Measurements from ENCODE around the gene GARIN5B. TPM values are rescaled to one million over a fixed set of nuclear protein-coding genes. Genes with fewer than 3 reads are reported as not detected.

GARIN5B gene
- total RNA-seq, 1 donor from 2014 or later = not detected

GRCh38 chr19:55365245-55365644 lies 2.2 kb upstream of the GARIN5B start:
- Mint-ChIP-seq H3K4me3 (ENCODE audit: unreplicated experiment) (no peak overlapping the region), H3K27ac (ENCODE audit: unreplicated experiment) (no peak overlapping the region), H3K27me3 (ENCODE audit: low read depth) (no peaks in the 10 kb centered on the region), H3K36me3 (ENCODE audit: low read depth) (no peaks in the 10 kb centered on the region), H3K9me3 (ENCODE audit: low read depth) (no peaks in the 10 kb centered on the region), H3K4me1 (ENCODE audit: low read depth) (peaks cover 16% of the 10 kb centered on the region)
- DNase-seq (ENCODE audit: low spot score) = no peak
- TF ChIP-seq CTCF (IDR thresholded peaks at IDR 0.05) = no peak

- Mint-ChIP-seq H3K27me3 (ENCODE audit: low read depth) (peaks cover 1% of the 10 kb centered on the region), H3K27ac (ENCODE audit: unreplicated experiment) (no peak overlapping the region), H3K9me3 (ENCODE audit: low read depth) (no peaks in the 10 kb centered on the region), H3K4me3 (ENCODE audit: unreplicated experiment) (no peak overlapping the region), H3K4me1 (ENCODE audit: low read depth) (peaks cover 12% of the 10 kb centered on the region), H3K36me3 (ENCODE audit: low read depth) (no peaks in the 10 kb centered on the region)
- peak; percentile 93 for DNase-seq (ENCODE audit: low spot score)
- no peak for TF ChIP-seq CTCF (IDR thresholded peaks at IDR 0.05)
Measured at GRCh38 chr19:55362174-55362989, 678 bp downstream of the GARIN5B start.

GRCh38 chr19:55360902-55361301 lies 2.2 kb downstream of the GARIN5B start:
- Mint-ChIP-seq H3K36me3 (ENCODE audit: low read depth) (no peaks in the 10 kb centered on the region), H3K4me1 (ENCODE audit: low read depth) (peaks cover 12% of the 10 kb centered on the region), H3K27me3 (ENCODE audit: low read depth) (peaks cover 6% of the 10 kb centered on the region), H3K27ac (ENCODE audit: unreplicated experiment) (no peak overlapping the region), H3K9me3 (ENCODE audit: low read depth) (no peaks in the 10 kb centered on the region), H3K4me3 (ENCODE audit: unreplicated experiment) (no peak overlapping the region)
- no peak for DNase-seq (ENCODE audit: low spot score)
- no peak for TF ChIP-seq CTCF (IDR thresholded peaks at IDR 0.05)

GRCh38 chr19:55358943-55359908 lies 3.8 kb downstream of the GARIN5B start:
- no peak overlapping the region for H3K4me3 Mint-ChIP-seq (ENCODE audit: unreplicated experiment)
- no peak overlapping the region for H3K27ac Mint-ChIP-seq (ENCODE audit: unreplicated experiment)
- H3K27me3 Mint-ChIP-seq (ENCODE audit: low read depth) = peaks cover 10% of the 10 kb centered on the region
- H3K9me3 Mint-ChIP-seq (ENCODE audit: low read depth) = no peaks in the 10 kb centered on the region
- no peaks in the 10 kb centered on the region for H3K36me3 Mint-ChIP-seq (ENCODE audit: low read depth)
- TF ChIP-seq CTCF (IDR thresholded peaks at IDR 0.05) = no peak
- peaks cover 7% of the 10 kb centered on the region for H3K4me1 Mint-ChIP-seq (ENCODE audit: low read depth)
- no peak for DNase-seq (ENCODE audit: low spot score)

GRCh38 chr19:55358493-55358892 lies 4.6 kb downstream of the GARIN5B start:
- DNase-seq (ENCODE audit: low spot score) = no peak
- no peak overlapping the region for H3K27ac Mint-ChIP-seq (ENCODE audit: unreplicated experiment)
- H3K9me3 Mint-ChIP-seq (ENCODE audit: low read depth) = no peaks in the 10 kb centered on the region
- peaks cover 10% of the 10 kb centered on the region for H3K27me3 Mint-ChIP-seq (ENCODE audit: low read depth)
- H3K4me3 Mint-ChIP-seq (ENCODE audit: unreplicated experiment) = no peak overlapping the region
- TF ChIP-seq CTCF (IDR thresholded peaks at IDR 0.05) = no peak
- H3K4me1 Mint-ChIP-seq (ENCODE audit: low read depth) = peaks cover 3% of the 10 kb centered on the region
- no peaks in the 10 kb centered on the region for H3K36me3 Mint-ChIP-seq (ENCODE audit: low read depth)

Data from chondrocyte (in vitro differentiated cells).